ENCODE results near the gene PASD1.

The PASD1 gene

GRCh38 chrX:151702026-151702714, 138.7 kb downstream of the PASD1 start:
- DNase-seq = no peak

GRCh38 chrX:151702741-151703340, 139.4 kb downstream of the PASD1 start:
- no peak for DNase-seq

GRCh38 chrX:151703487-151703886, 140.0 kb downstream of the PASD1 start:
- DNase-seq = no peak

- no peak for DNase-seq
Measured at GRCh38 chrX:151704041-151704663, 140.7 kb downstream of the PASD1 start.

- no peak for DNase-seq
Measured at GRCh38 chrX:151708821-151709220, 145.3 kb downstream of the PASD1 start.

GRCh38 chrX:151710457-151710856, 147.0 kb downstream of the PASD1 start:
- DNase-seq = no peak

- no peak for DNase-seq
Measured at GRCh38 chrX:151711154-151711553, 147.7 kb downstream of the PASD1 start.

GRCh38 chrX:151711787-151712186, 148.3 kb downstream of the PASD1 start:
- no peak for DNase-seq

- no peak for DNase-seq
Measured at GRCh38 chrX:151712253-151712652, 148.8 kb downstream of the PASD1 start.

GRCh38 chrX:151713849-151714248, 150.4 kb downstream of the PASD1 start:
- no peak for DNase-seq

- no peak for DNase-seq
Measured at GRCh38 chrX:151714362-151714761, 150.9 kb downstream of the PASD1 start.

GRCh38 chrX:151715752-151716151, 152.3 kb downstream of the PASD1 start, which contains the start of gene FATE1:
FATE1 (plus strand) TSS chrX:151716035; CDS start chrX:151716120, 85 bp downstream.
- DNase-seq = no peak

- no peak for DNase-seq
Measured at GRCh38 chrX:151722241-151722846, 158.9 kb downstream of the PASD1 start.

- no peak for DNase-seq
Measured at GRCh38 chrX:151723156-151723760, 159.8 kb downstream of the PASD1 start.

- DNase-seq = no peak
Measured at GRCh38 chrX:151724563-151725337, 161.3 kb downstream of the PASD1 start.

GRCh38 chrX:151725338-151725614, 161.8 kb downstream of the PASD1 start:
- DNase-seq = no peak
